NCI-H69 (cell line): Measurements from ENCODE around the gene TARDBP.
"Not testable (repeated sequence)": the region's sequence is repeated elsewhere in the genome, so short reads cannot be mapped to it uniquely, and the experiment has no call there.

Experiments
- DNase-seq: peaks from one replicate; lab custom pipeline; 2025; lab: John Stamatoyannopoulos, UW

The TARDBP gene

DNA sequence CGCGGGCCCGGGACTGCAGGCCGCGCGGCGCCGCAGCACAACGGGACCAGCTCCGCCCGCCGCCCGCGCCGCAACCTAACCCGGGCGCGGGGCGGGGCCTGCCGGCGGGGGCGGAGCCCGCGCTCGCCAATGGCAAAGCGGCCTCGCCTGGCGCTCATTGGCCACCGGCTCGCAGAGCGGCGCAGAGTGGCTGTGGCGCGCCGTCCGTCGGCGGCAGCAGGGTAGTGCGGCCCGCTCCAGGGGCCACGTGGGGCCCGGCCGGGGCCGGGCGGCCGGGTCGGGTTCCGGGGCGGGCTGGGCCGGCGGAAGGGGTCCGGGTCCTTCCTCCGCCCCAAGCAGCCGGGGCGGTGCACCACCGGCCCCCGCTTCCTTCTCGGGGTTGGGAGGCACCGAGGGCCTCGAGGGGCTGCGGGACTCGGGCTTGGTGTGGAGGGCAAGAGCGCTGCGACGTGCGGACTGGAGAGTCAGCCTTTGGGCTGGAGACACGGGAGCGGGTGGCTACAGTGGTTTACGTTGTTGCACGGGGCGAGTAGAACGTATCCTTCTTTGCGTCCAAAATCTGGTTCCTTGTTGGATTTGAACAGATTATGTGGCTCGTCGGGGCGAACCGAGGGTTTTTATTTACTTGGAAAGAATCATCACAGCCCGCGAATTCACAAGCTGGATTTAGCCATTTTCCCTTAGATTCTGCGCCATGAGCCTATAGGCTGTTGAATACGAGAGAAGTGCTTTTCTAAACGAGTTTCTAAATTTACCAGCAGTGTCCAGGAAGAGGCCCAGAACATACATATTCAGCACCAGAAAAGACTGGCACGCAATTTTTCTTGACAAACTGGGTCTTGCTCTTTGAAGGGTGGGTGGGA, 47.7 kb downstream of the TARDBP start, which contains the start of gene SRM:
TSS of gene SRM (minus strand) at position 51 of the 863 bp plus-strand sequence. CDS start 75 bp downstream, outside the sequence.
- DNase-seq, result peak; percentile 94

DNA sequence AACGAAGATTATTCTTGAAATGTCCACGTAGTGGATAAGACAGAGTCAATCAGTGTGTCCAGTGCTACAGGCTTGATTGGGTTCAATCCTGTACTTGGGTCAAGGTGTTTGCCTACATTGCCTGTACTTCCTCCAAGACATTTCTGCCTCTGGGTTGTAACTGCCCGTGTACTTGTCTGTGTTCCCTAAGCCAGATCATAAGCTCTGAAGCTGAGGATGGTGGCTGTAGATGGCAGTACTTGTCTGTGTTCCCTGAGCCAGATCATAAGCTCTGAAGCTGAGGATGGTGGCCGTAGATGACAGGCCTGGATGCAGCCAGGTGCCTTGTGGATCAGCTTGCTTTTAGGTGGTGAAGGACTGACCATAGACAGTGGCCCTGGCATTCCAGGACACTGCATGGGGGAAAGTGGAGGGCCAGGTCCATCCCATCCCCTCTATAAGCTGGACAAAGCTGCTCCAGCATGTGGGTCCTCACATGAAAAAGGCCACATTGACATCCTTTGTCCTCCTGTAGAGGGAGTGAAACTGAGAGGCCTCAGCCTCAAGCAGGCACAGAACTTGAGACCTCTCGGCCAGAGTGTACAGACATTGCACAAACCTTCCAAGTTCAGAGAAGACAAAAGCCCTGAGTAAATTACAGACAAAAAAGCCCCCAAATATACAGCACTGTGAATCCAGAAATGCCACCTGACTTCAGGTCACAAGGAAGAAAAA, 49.4 kb downstream of the TARDBP start:
- peak; percentile 36 for DNase-seq

DNA sequence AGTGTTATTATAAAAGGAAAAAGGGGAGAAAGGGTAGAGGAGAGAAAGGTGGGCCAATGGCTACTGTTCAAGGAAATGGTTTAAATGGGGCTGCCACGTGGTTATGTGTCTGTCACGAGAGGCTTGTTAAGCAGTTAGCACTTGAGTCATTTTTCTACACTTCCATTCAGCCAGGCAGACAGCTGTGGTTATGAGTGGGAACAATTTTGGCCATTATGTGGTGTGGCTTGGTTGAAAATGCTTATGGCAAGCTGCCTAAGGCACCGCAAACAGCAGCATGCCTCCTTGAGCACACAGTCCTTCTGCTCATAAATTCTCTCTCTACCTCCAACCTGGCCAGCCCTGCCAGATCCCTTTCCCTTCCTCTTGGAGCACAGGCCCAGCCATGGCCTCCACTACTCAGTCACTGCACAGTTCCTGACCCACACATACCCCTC, 50.5 kb downstream of the TARDBP start:
- peak; percentile 73 for DNase-seq

DNA sequence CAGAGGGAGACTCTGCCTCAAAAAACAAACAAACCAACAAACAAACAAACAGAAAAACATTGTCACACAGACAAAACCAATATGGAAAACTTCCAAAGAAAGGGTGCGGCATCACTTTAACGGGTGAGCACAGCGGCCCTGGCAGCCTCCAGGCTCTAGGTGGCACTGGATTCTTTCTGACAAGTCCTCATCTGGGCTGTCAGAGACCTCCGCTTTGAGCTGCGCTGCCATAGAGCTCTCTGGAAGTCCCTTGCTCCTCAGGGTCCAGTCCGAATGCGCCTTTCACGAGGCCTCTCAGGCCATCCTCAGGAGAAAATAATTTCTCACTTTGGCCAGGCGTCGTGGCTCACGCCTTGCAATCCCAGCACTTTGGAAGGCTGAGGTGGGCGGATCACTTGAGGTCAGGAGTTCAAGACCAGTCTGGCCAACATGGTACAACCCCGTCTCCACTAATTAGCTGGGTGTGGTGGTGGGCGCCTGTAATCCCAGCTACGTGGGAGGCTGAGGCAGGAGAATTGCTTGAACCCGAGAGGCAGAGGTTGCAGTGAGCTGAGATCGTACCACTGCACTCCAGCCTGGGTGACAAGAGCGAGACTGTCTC, 51.6 kb downstream of the TARDBP start:
- peak; percentile 60 for DNase-seq

DNA sequence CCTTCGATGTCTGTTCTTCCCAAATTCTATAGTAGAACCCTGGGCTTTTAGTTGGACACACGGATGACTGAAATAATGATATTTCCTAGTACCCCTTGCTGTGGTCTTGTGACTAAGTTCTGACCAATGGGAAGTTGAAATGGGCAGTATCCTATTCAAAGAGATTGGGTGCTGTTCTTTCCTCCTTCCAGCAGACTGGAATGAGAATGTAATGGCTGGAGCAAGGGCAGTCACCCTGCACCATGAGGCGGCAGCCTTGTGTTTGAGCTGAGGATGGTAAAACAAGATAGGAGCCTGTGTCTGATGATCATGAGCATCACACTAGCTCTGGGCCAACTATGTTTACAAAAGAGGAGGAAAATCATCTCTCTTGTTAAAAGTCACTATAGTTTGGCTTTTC, 52.5 kb downstream of the TARDBP start:
- DNase-seq, result no peak

DNA sequence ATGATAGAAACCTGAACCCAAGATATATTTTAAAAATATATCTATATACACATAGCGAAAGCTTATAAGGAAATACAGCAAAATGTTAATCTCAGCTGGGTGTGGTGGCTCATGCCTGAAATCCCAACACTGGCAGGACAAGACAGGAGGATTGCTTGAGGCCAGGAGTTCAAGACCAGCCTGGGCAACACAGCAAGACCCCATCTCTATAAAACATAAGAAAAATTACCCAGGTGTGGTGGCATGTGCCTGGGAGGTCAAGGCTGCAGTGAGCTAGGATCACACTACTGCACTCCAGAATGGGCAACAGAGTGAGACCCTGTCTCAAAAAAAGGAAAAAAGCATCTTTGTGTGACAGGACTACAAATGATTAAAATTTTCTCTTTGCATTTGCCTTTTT, 53.3 kb downstream of the TARDBP start:
- DNase-seq, result no peak

DNA sequence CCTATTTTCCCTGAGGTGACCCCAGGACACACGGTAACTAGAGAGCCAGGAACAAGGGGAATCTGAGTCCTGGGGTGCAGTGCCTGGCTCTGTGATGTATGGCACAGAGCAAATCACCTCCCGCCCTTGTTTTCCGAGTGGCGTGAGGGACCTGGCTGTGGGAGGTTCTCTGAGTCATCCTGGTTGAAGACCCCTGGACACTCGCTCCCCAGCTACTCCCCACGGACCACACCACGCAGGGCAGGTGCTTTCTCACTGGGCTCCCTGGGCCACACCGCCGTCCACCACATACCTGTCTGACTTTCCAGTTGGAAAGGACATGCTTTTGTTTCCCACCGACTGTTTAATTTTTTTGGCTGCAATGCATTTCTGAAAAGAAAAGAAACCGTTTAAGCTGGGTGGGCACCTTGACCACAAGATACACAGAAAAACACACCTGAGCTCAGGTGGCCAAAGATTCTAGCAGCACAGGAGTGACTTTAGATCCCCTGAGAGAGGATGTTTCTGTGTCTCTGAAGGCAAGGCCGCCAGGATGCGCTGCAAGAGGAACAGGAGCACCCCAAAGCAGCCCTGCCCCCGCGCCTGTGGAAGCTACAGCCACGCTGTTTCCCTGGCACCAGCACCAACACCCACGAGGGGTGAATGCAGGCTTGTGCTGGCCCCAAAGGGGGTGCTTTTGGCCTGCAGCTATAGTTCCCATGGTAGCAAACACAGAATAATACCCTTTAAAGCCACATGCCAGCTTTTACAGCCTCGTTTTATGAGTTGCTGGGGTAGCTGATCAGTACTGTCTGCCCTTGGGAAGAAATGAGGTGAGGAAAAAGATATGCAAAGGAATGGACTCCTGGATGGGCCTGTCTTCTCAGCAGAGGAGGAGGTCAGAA, 55.5 kb downstream of the TARDBP start:
- DNase-seq, result peak; percentile 59

DNA sequence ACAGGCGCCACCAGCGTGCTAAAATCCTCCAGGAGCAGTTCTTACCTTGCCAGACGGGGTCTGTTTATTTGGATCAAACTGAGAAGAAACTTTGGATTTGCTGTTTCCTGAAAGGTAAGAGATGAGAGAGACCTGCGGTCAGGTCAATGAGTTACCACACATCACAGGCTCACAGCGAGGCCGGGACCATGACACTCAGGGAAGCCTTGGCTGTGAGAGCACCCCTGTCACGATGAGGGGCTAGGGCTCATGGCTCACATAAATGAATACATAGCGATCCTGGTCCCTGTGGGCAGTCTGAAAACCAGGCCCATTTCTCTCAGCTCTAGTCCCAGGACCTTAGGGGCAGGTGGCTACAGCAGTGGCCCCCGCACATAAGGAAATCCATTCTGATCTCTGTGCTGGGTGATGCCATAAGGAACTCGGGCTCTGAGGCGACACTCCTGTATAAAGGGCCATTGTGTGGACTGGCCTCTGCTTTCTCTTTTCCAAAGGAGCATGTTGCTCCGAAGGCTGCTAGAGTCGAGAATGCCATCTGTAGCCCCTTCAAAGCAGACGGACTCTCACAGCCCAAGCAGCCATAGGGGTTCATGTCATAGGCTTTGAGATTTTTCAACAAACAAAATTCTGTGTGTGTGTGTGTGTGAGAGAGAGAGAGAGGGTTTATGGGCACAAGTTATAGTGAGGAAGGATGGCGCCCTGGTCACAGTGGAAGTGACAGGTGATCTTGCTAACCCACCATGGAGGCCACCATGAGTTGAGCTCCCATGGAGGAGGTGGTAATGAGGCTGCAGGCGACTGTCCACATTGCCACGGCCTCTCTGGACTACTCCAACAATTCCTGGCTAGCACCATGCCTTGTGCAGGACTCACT, 56.4 kb downstream of the TARDBP start:
- DNase-seq, result no peak

DNA sequence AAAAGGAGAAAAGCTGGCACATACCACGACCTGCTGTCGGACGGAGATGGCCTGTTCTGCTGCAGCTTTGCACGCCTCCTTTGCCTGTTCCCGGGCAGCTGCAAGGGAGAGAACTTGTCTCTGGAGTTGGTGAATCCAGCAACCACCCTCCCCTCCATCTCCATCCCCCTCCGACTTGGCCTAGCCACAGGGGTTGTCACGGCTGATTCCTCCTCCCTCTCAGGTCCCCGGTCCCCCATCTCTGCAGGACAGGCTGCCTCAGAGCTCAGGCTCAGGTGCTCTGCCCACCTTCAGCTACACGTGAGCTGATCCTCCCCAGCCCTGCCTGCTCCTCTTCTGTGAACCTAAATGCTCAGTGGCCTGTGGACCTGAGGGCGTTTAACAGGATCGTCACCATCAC, 58.4 kb downstream of the TARDBP start:
- peak; percentile 50 for DNase-seq

DNA sequence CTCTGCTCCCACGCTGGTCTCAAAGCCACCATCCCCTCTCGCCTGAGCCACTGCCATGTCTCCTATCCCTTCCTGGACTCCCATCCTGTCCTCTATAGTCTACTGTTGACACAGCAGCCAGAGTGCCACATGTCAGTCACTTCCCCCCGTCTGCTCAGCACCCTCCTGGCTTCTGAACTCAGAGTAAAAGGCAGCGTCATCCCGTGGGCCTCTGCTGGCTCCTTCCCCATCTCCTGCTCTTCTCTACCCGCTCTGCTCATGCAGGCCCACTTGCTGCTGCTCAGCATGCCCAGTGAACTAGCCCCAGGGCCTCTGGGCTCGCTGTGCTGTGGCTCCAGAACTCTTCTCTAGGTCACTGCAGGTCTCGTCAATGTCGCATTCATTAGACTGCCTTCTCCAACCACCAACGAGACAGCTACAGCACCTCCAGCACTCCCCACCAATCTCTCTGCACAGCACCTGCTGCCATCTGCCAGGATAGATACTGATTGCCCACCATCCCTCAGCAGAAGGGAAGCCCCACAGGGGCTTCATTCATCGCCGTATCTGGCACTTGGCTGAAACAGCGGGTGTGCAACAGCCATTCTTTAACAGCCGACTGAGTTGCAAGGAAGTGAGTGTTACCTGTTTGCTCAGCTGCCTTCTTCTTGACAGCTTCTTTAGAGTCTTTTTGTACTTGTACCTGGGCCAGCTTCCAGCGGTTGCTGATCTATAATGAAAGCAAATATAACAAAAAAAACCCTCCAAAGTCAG, 59.2 kb downstream of the TARDBP start:
- DNase-seq, result peak; percentile 97

DNA sequence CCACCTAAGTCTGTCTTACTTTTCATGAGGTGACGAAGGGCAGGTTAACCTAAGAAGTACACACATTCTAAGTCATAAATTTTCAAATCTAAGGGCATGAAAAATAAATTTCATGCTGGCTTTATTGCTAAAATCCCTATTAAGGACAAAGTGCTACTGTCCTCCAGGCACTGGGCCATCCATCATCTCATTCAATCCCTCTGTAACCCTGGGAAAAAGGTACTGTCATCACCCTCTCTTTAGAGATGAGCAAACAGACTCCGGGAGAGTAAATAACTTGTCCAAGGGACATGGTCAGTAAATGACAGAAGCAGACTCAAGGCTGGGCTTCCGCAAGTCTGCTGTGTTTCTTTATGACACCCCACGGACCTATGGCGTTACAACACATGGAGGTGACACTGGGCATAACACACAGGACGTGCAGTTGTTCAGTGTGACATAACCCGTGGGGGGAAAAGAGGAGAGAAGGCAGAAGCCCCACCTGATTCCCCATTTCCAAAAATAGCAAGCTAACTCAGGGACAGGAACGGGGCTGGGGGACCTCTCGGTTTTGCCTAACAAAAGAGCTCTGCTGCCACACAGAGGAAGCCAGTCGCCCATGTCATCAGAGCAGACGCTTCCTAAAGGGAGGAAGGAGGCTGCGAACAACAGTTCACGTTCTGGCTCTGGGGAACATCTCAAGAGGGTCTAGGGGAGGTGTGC, 59.9 kb downstream of the TARDBP start:
- peak; percentile 97 for DNase-seq

DNA sequence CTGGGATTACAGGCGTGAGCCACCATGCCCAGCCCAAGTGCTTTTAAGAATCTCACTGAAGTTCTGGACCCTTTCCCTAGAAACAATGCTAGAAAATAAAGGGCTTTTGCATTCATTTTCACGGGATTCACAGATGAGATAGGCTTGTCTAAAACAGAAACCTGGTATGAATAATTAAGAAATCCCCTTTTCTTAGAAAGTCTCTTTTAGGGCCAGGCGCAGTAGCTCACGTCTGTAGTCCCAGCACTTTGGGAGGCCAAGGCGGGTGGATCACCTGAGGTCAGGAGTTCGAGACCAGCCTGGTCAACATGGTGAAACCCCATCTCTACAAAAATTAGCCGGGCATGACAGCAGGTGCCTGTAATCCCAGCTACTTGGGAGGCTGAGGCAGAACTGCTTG, 60.9 kb downstream of the TARDBP start:
- not testable (repeated sequence) for DNase-seq
